Adrenal gland (tissue), 12 donors: Measurements from ENCODE around the gene ARID2. TPM values are rescaled to one million over a fixed set of nuclear protein-coding genes. Genes with fewer than 3 reads are reported as not detected.

Source experiments
- DNase-seq, 7 donors: peaks; one replicate each; pipeline ENCODE4 v3.0.0-alpha.2; 2019 to 2020
- H3K27ac ChIP-seq, 5 donors: fragments of 200-600 bp; sonication (generic) in 4 of 5; 1 replicate in 3 of 5; 2 replicates in 2 of 5; pipeline versions ENCODE4 v1.5.1 to v1.8.0; 2016 to 2020; ENCODE audit warnings: mild to moderate bottlenecking in 1 of 5
- H3K27me3 ChIP-seq: fragments of 200-600 bp; 2 replicates; pipeline ENCODE4 v1.8.0; 2021
- H3K36me3 ChIP-seq, 2 donors: fragments of 200-600 bp; replicated peaks in 1 of 2; 1 replicate in 1 of 2; 2 replicates in 1 of 2; pipeline versions ENCODE4 v1.5.1 to v1.8.0; 2018 to 2022
- H3K4me1 ChIP-seq, 2 donors: fragments of 200-600 bp; replicated peaks in 1 of 2; 1 replicate in 1 of 2; 2 replicates in 1 of 2; pipeline versions ENCODE4 v1.5.1 to v1.8.0; 2018 to 2021
- H3K4me3 ChIP-seq, 4 donors: fragments of 200-600 bp; sonication (generic) in 3 of 4; one replicate each; pipeline ENCODE4 v1.5.1; 2016 to 2018
- H3K9me3 ChIP-seq, 3 donors: fragments of 200-600 bp; sonication (generic) in 1 of 3; replicated peaks in 1 of 3; 1 replicate in 2 of 3; 2 replicates in 1 of 3; pipeline versions ENCODE4 v1.5.1 to v1.8.0; 2016 to 2021
- POLR2A ChIP-seq, 2 donors: fragments of 450-650 bp; IDR thresholded peaks; one replicate each; pipeline ENCODE4 v1.6.1; 2017; ENCODE audit warnings: antibody characterized with exemption in 2 of 2, mild to moderate bottlenecking in 2 of 2, moderate library complexity in 1 of 2
- WGBS, 4 donors: extraction: QIAGEN DNeasy Blood & Tissue Kit in 2 of 4; methylation state at CpG; one replicate each; pipeline versions ENCODE4 v1.1.5 to v1.1.7; 2013 to 2017; 5-methylcytosine and 5-hydroxymethylcytosine counted together
- intact Hi-C, 2 donors: fragments of 100-400 bp; cut with DNase I; formaldehyde crosslinking; loops; one replicate each; pipeline versions ENCODE4 v1.14.1 to v1.15.0; 2022 to 2023
- polyA plus RNA-seq, 3 donors: library from polyadenylated mRNA; stranded (reverse); fragments of 200-250 nt in 2 of 3; fragments of 350-450 nt in 1 of 3; fragmentation: Illumina TruSeq in 1 of 3; extraction: RNeasy Lipid Tissue Mini Kit (QIAGEN cat#74804) in 1 of 3; gene quantifications; one replicate each; pipeline ENCODE4 v1.2.3, GENCODE V29; 2013 to 2014
- total RNA-seq, 9 donors: library from RNA; depleted of rRNA in 4 of 9; stranded (reverse); fragments of >200 nt in 4 of 9; fragments of 120-200 nt in 1 of 9; fragmentation: NEBNext Ultra II Directional in 1 of 9; extraction: Animal tissue kit (Norgen Biotek cat#: 25700) in 1 of 9; gene quantifications; one replicate each; pipeline versions ENCODE4 v1.1.0 to v1.2.4, GENCODE V29; 2013 to 2023
- TF ChIP-seq, protein P1 (sequence below), 6 experiments: fragments of 450-650 bp in 4 of 6; fragments of 200-600 bp in 2 of 6; sonication (generic) in 1 of 6; IDR thresholded peaks; 1 replicate in 5 of 6; 2 replicates in 1 of 6; pipeline versions ENCODE4 v1.5.1 to v1.8.0; 2016 to 2021; ENCODE audit warnings: antibody characterized with exemption in 6 of 6, mild to moderate bottlenecking in 2 of 6, moderate library complexity in 1 of 6
- donor health status: healthy with polysubstance abuse.
- donor health status: Bipolar disorder and iron deficiency.
- donor health status: DM: yes; HTN: yes; CAD: no.
- donor health status: DM: no; HTN: no; CAD: no.
- donor health status: DM: no; HTN: no; CAD: no.
- donor health status: DM: yes; HTN: yes; CAD: no.

Gene ARID2
- total and polyA plus RNA-seq, 12 donors: 7.9 to 28.0 (median 17.3) TPM

DNA sequence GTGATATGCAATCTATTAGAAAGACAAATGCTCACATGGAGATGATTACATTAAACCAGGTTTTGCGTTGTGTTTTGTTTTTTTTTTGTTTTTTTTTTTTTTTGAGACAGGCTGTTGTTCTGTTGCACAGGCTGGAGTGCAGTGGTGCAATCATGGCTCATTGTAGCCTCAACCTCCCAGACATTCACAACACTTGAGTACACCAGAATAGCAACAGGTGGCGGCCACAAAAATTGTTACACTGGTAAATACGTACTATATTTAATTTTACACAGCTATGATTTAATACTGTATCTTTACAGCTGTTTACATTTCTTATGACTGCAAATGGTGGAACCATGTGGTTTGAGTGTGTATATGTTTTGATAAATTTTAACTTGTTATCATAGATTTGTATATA, 200.9 kb downstream of the ARID2 start:
- no peak overlapping the region for H3K27ac ChIP-seq
- H3K9me3 ChIP-seq: no peaks in the 10 kb centered on the region
- H3K4me1 ChIP-seq: peaks cover 6 to 16% of the 10 kb centered on the region in 2 donors
- no peak for DNase-seq
- no peaks in the 10 kb centered on the region for H3K27me3 ChIP-seq
- TF ChIP-seq, protein P1, sequence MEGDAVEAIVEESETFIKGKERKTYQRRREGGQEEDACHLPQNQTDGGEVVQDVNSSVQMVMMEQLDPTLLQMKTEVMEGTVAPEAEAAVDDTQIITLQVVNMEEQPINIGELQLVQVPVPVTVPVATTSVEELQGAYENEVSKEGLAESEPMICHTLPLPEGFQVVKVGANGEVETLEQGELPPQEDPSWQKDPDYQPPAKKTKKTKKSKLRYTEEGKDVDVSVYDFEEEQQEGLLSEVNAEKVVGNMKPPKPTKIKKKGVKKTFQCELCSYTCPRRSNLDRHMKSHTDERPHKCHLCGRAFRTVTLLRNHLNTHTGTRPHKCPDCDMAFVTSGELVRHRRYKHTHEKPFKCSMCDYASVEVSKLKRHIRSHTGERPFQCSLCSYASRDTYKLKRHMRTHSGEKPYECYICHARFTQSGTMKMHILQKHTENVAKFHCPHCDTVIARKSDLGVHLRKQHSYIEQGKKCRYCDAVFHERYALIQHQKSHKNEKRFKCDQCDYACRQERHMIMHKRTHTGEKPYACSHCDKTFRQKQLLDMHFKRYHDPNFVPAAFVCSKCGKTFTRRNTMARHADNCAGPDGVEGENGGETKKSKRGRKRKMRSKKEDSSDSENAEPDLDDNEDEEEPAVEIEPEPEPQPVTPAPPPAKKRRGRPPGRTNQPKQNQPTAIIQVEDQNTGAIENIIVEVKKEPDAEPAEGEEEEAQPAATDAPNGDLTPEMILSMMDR (IDR thresholded peaks at IDR 0.05): no peak
- no peak for TF ChIP-seq POLR2A (IDR thresholded peaks at IDR 0.05)
- WGBS, 4 donors: 91 to 96% (median 95%) methylated on average over 3 of the region's 3 CpGs
- no peak overlapping the region for H3K4me3 ChIP-seq
- intact Hi-C loops: no loop called here
- H3K36me3 ChIP-seq: peaks cover 0 to 39% of the 10 kb centered on the region in 2 donors

- Histone ChIP-seq H3K27me3 (no peaks in the 10 kb centered on the region), H3K36me3 (peaks cover 0 to 26% of the 10 kb centered on the region in 2 donors), H3K9me3 (no peaks in the 10 kb centered on the region), H3K4me3 (no peak overlapping the region), H3K4me1 (peaks cover 6 to 16% of the 10 kb centered on the region in 2 donors), H3K27ac (no peak overlapping the region)
- no peak for DNase-seq
- TF ChIP-seq, protein P1 (IDR thresholded peaks at IDR 0.05): no peak
- no peak for TF ChIP-seq POLR2A (IDR thresholded peaks at IDR 0.05)
- intact Hi-C loops: no loop called here
- WGBS, 4 donors: 4 to 16% (median 13%) methylated on average over 2 of the region's 2 CpGs
These were observed 204.0 kb downstream of the ARID2 start for GRCh38 chr12:45933504-45933903.

GRCh38 chr12:45934956-45935355, 205.4 kb downstream of the ARID2 start:
- intact Hi-C loops: no loop called here
- Histone ChIP-seq H3K36me3 (peaks cover 0 to 19% of the 10 kb centered on the region in 2 donors), H3K27ac (no peak overlapping the region), H3K4me1 (peaks cover 6 to 16% of the 10 kb centered on the region in 2 donors), H3K9me3 (no peaks in the 10 kb centered on the region), H3K4me3 (no peak overlapping the region), H3K27me3 (no peaks in the 10 kb centered on the region)
- TF ChIP-seq POLR2A (IDR thresholded peaks at IDR 0.05): no peak
- TF ChIP-seq, protein P1 (IDR thresholded peaks at IDR 0.05): no peak
- 40 to 63% (median 58%) methylated on average over 1 of the region's 1 CpG for WGBS, 4 donors
- DNase-seq: no peak

DNA sequence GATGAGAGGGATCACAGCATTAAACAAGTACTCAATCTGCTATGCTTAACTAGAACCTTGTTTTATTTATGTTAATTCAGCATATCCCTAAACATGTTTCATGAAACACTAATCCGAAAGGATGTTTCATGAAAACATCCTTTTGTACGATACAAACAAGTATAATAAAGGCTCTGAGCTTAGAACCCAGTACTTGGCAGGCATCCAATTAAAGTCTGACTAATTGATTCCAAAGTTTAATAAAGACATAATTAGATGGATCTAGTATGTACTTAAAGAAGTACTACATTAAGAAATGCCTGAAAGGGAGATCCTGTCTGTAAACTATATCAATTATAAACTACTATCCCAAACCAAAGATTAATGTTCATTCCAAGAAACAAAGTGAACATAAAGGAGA, 209.1 kb downstream of the ARID2 start:
- H3K4me1 ChIP-seq: peaks cover 6 to 12% of the 10 kb centered on the region in 2 donors
- intact Hi-C loops: no loop called here
- WGBS, 4 donors: 73 to 83% (median 79%) methylated on average over 2 of the region's 2 CpGs
- no peak overlapping the region for H3K27ac ChIP-seq
- H3K27me3 ChIP-seq: no peaks in the 10 kb centered on the region
- TF ChIP-seq, protein P1 (IDR thresholded peaks at IDR 0.05): no peak
- no peak for TF ChIP-seq POLR2A (IDR thresholded peaks at IDR 0.05)
- no peak for DNase-seq
- H3K4me3 ChIP-seq: no peak overlapping the region
- peaks cover 0 to 25% of the 10 kb centered on the region in 2 donors for H3K36me3 ChIP-seq
- H3K9me3 ChIP-seq: no peaks in the 10 kb centered on the region
